ENCODE data around the gene PAWR. TPM values are rescaled to one million over a fixed set of nuclear protein-coding genes. Genes with fewer than 3 reads are reported as not detected.
A peak's percentile ranks its signal among the peaks of the same experiment; 100 is the strongest.

Gene PAWR
- total and polyA plus RNA-seq, 12 donors: 3.0 to 16.6 (median 10.2) TPM

- TF ChIP-seq CTCF (IDR thresholded peaks at IDR 0.05): no peak
- Histone ChIP-seq H3K4me1 (no peaks in the 10 kb centered on the region), H3K4me3 (no peak overlapping the region), H3K36me3 (no peaks in the 10 kb centered on the region), H3K27me3 (no peaks in the 10 kb centered on the region), H3K27ac (no peak overlapping the region), H3K9me3 (no peaks in the 10 kb centered on the region)
- 88% methylated on average over 1 of the region's 1 CpG for WGBS, 2 donors
- DNase-seq: no peak
- ATAC-seq: no peak
- intact Hi-C loops (cut with DNase I): no loop called here
Observed at GRCh38 chr12:79725987-79726386, 35.2 kb upstream of the PAWR start.

- no peak for ATAC-seq
- Histone ChIP-seq H3K27ac (no peak overlapping the region), H3K4me3 (no peak overlapping the region), H3K9me3 (no peaks in the 10 kb centered on the region), H3K36me3 (no peaks in the 10 kb centered on the region), H3K27me3 (peaks cover 0 to 9% (median 0%) of the 10 kb centered on the region in 7 donors), H3K4me1 (no peaks in the 10 kb centered on the region)
- no peak for DNase-seq
- intact Hi-C loops (cut with DNase I): no loop called here
- 91 to 95% methylated on average over 4 of the region's 4 CpGs for WGBS, 2 donors
- no peak for TF ChIP-seq CTCF (IDR thresholded peaks at IDR 0.05)
Observed at GRCh38 chr12:79717006-79717405, 26.2 kb upstream of the PAWR start.

- intact Hi-C loops (cut with DNase I): no loop called here
- WGBS, 2 donors: 91 to 98% methylated on average over 3 of the region's 3 CpGs
- no peak for TF ChIP-seq CTCF (IDR thresholded peaks at IDR 0.05)
- Histone ChIP-seq H3K4me3 (no peak overlapping the region), H3K9me3 (no peaks in the 10 kb centered on the region), H3K4me1 (no peaks in the 10 kb centered on the region), H3K36me3 (no peaks in the 10 kb centered on the region), H3K27ac (no peak overlapping the region), H3K27me3 (peaks cover 0 to 18% (median 12%) of the 10 kb centered on the region in 7 donors)
- no peak for ATAC-seq
- DNase-seq: no peak
Observed at GRCh38 chr12:79715308-79715707, 24.5 kb upstream of the PAWR start.

GRCh38 chr12:79710707-79711483 lies 20.1 kb upstream of the PAWR start:
- Histone ChIP-seq H3K27ac (no peak overlapping the region), H3K4me1 (no peaks in the 10 kb centered on the region), H3K36me3 (no peaks in the 10 kb centered on the region), H3K9me3 (no peaks in the 10 kb centered on the region), H3K27me3 (peaks cover 0 to 24% (median 12%) of the 10 kb centered on the region in 7 donors), H3K4me3 (peak overlapping the region in 2 of 10 donors; percentile 10 to 11)
- ATAC-seq (no peak), DNase-seq (no peak)
- no peak for TF ChIP-seq CTCF (IDR thresholded peaks at IDR 0.05)
- intact Hi-C loops (cut with DNase I): no loop called here
- 47 to 69% methylated on average over 48 to 50 of the region's 50 CpGs for WGBS, 2 donors

Measured in heart right ventricle (tissue), 16 donors.